ENCODE measurements around the gene SYPL1.

The SYPL1 gene

GRCh38 chr7:106050002-106050745 is 61.9 kb downstream of the SYPL1 start:
- no peak for DNase-seq (ENCODE audit: low spot score)

DNA sequence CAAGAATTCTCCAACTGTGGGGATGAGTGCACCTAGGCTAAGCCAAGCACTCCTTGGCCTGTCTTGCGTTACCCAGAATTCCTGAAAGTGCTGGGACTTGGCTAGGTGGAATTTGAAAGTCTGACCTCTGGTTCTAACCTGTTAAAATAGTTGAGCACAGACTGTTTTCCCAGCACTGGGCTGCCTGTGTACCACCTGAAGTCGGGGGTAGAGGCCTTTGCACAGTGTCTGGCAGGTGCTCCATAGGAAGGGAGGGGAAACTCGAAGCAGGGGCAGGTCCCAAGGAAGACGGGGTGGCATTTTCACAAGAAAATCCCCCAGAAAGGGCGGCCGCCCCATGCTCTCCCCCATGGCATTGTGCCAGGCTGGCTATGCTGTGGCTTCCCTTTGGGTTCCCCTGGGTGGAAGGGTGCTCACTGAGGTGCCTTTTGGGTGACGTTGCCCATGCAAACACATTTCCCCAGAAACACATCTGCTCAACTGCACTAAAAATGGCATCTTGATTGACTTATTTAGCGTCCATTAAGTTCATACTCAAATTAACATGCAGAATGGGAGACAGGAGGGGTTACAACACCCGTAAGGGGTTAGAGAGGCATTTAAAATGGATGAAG is 62.9 kb downstream of the SYPL1 start:
- DNase-seq (ENCODE audit: low spot score): no peak

DNA sequence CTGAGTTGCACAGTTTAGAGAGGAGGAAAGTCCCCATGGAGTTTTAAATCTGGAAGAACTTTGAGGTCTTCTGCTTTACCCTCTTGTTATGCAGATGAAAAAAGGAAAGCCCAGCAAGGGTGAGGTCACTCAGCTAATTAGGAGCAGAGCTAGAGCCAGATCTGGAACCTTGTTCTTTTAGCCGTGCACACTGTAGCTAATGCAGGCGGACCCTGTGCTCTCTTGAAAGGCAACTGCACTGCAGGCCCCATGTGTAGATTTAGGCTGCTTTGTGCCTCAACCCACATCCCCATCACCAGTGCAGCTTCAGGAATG is 63.4 kb downstream of the SYPL1 start:
- no peak for DNase-seq (ENCODE audit: low spot score)

- no peak for DNase-seq (ENCODE audit: low spot score)
Measured at GRCh38 chr7:106047818-106048705, 64.0 kb downstream of the SYPL1 start.

DNA sequence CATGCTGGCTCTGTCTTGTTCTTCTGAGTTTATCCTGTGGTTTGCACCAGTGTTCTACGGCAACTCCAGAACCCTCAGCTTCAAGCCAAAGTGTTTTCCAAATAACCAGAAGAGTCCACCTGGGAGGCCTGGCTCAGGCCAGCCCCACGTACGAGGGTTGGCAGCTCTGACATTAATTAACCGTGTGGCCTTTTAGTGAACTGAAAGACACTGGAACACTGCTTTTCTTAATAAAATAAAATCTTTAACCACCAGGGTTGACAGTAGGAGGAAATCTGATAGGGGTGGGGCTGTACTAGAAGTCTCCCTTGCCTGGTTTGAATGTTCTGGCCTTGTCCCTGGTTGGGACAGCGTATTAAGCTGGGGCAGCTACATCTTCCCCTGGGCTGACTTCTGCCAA is 64.9 kb downstream of the SYPL1 start:
- DNase-seq (ENCODE audit: low spot score): no peak

DNA sequence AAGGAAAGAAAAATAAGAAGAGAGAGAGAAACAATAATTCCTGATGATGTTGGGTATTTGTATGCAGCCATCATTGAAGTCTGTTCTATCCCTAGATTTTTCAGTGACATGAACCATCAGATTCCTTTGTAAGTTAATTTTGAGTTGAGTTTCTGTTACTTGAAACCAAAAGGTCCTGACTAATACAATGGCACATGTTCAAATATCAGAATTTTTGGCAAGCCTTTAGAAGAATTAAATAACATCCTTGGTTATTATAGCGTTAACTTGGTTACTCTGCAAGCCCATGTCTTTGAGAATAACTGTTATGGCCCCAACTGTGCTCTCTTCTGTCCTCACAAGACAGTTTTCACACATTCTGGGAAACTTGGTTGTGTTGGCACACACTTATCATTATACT is 66.5 kb downstream of the SYPL1 start:
- no peak for DNase-seq (ENCODE audit: low spot score)

- no peak for DNase-seq (ENCODE audit: low spot score)
Measured at GRCh38 chr7:106045139-106045538, 67.0 kb downstream of the SYPL1 start.

DNA sequence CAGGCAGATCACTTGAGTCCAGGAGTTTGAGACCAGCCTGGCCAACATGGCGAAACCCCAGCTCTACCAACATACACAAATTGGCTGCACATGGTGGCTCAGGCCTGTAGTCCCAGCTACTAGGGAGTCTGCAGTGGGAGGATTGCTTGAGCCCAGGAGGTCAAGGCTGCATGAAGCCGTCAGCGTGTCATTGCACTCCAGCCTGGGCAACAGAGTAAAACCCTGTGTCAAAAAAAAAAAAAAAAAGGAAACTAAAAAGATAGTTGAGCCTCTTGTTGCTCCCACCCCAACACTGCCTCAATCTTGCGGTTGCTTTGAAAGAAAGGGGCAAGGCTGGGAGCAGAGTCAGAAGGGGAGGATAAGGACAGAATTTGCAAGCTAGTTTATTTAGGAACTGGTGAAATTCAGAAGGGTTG is 69.9 kb downstream of the SYPL1 start:
- no peak for DNase-seq (ENCODE audit: low spot score)

DNA sequence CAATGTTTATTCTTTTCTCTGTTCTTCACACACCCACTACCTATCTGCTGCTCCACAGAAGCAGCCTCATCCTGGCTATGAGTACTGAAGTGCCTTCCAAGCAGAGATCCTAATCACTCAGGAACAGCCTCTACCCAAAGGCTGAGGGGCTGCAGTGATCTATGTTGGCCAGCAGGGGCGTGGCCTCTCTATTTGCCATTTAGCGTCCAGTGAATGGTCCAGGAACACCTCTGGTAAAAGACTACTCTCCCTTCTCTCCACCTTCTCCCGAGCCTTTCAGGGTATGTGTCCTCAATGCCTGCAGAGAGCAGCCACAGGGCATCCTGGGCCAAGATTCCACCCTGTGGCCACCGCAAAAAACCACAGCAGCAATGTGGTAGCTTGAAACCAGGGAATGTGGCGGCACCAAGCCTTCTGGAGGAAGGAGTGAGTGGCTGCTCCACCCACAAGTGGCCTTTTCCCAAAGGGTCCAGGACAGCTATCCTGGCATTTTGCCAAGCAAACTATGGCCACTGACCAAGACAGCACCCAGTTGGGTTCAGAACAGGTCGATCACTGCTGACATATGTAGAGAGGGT is 70.9 kb downstream of the SYPL1 start:
- DNase-seq (ENCODE audit: low spot score): no peak
